Panc1 (cell line): ENCODE data around the gene LPIN1. TPM values are rescaled to one million over a fixed set of nuclear protein-coding genes. Genes with fewer than 3 reads are reported as not detected.

Experiments
- ATAC-seq: fragments of 200-7000 bp; cut with Tn5 transposase; 2 replicates; pipeline ENCODE4 v1.9.1; 2020; ENCODE audit warnings: mild to moderate bottlenecking, moderate library complexity
- BruUV-seq: library from RNA; stranded (reverse); fragments of 400-500 nt; replicated peaks from 2 replicates; lab custom pipeline; 2021; lab: Mats Ljungman, UMichigan
- CTCF ChIA-PET: fragments of 300-600 bp; sonication (Branson Sonifier 250); formaldehyde crosslinking; loops from one replicate; lab custom pipeline; 2022; ENCODE audit warnings: antibody characterized with exemption; lab: Charles Lee
- POLR2A ChIA-PET: fragments of 300-600 bp; sonication (Branson Sonifier 250); formaldehyde crosslinking; loops from one replicate; lab custom pipeline; 2022; ENCODE audit warnings: antibody characterized with exemption; lab: Charles Lee
- DNase-seq: peaks from one replicate; pipeline ENCODE4 v3.0.0-alpha.2; 2010; ENCODE audit warnings: low read depth, low spot score
- H3K27ac ChIP-seq: 2 replicates; pipeline ENCODE4 v1.5.1; 2011; ENCODE audit warnings: mild to moderate bottlenecking, low read length, inconsistent platforms
- H3K27me3 ChIP-seq: fragments of 200-500 bp; sonication (Bioruptor generic); 2 replicates; pipeline ENCODE4 v1.6.0; 2014; ENCODE audit warnings: low read length, inconsistent platforms; ENCODE audit not compliant: control insufficient read depth, insufficient read depth
- H3K36me3 ChIP-seq: fragments of 200-500 bp; sonication (Bioruptor generic); 2 replicates; pipeline ENCODE4 v1.5.1; 2014; ENCODE audit warnings: inconsistent platforms, mild to moderate bottlenecking, low read length, moderate library complexity; ENCODE audit not compliant: control insufficient read depth, insufficient read depth
- H3K4me1 ChIP-seq: 2 replicates; pipeline ENCODE4 v1.5.1; 2011; ENCODE audit warnings: inconsistent platforms, mild to moderate bottlenecking, low read length, moderate library complexity; ENCODE audit not compliant: control insufficient read depth, insufficient read depth
- H3K4me3 ChIP-seq, 2 experiments: 2 replicates each; pipeline ENCODE4 v1.5.1; 2011 to 2012; ENCODE audit warnings: low read depth in 2 of 2, low read length in 2 of 2, mild to moderate bottlenecking in 2 of 2, inconsistent platforms in 1 of 2, moderate library complexity in 1 of 2
- H3K9me3 ChIP-seq: fragments of 200-500 bp; sonication (Bioruptor generic); 2 replicates; pipeline ENCODE4 v1.5.1; 2014; ENCODE audit warnings: low read depth, mild to moderate bottlenecking, inconsistent platforms, low read length, moderate library complexity; ENCODE audit not compliant: control insufficient read depth, insufficient read depth
- POLR2AphosphoS5 ChIP-seq: IDR thresholded peaks from 2 replicates; pipeline ENCODE4 v1.6.1; 2012; ENCODE audit warnings: mild to moderate bottlenecking, low read depth, low read length, moderate library complexity
- SIN3A ChIP-seq: IDR thresholded peaks from 2 replicates; pipeline ENCODE4 v1.6.1; 2012; ENCODE audit warnings: low read depth, mild to moderate bottlenecking, low read length, moderate library complexity, borderline replicate concordance; ENCODE audit not compliant: insufficient read depth
- TCF7L2 ChIP-seq: IDR thresholded peaks from 2 replicates; pipeline ENCODE4 v1.6.1; 2011; ENCODE audit warnings: mild to moderate bottlenecking, low read depth, low read length, inconsistent platforms
- in situ Hi-C: cut with HindIII; loops from 2 replicates; pipeline ENCODE4 v1.10.0; 2016; ENCODE audit warnings: low sequenced_read_pairs, low pct_unique_long_range_greater_than_20kb
- intact Hi-C: fragments of 100-400 bp; cut with micrococcal nuclease; formaldehyde crosslinking; loops from one replicate; pipeline ENCODE4 v1.10.0; 2022; ENCODE audit not compliant: unreplicated experiment
- total RNA-seq: library from RNA; stranded (reverse); gene quantifications from one replicate; pipeline ENCODE4 v1.2.1, GENCODE V29; 2021; ENCODE audit not compliant: unreplicated experiment
- TF ChIP-seq, protein P1 (sequence below): fragments of 450-650 bp; IDR thresholded peaks from 2 replicates; pipeline ENCODE4 v1.5.1; 2017; ENCODE audit warnings: mild to moderate bottlenecking
- TF ChIP-seq, protein P2 (sequence below), 2 experiments: IDR thresholded peaks; 2 replicates each; pipeline ENCODE4 v1.6.1; 2011 to 2012; ENCODE audit warnings: low read depth in 2 of 2, control low read depth in 1 of 2, low read length in 1 of 2, mild to moderate bottlenecking in 1 of 2, moderate library complexity in 1 of 2; ENCODE audit not compliant: insufficient read depth in 1 of 2

The LPIN1 gene
- total RNA-seq, 1 experiment from 2014 or later = 51.8 TPM

DNA sequence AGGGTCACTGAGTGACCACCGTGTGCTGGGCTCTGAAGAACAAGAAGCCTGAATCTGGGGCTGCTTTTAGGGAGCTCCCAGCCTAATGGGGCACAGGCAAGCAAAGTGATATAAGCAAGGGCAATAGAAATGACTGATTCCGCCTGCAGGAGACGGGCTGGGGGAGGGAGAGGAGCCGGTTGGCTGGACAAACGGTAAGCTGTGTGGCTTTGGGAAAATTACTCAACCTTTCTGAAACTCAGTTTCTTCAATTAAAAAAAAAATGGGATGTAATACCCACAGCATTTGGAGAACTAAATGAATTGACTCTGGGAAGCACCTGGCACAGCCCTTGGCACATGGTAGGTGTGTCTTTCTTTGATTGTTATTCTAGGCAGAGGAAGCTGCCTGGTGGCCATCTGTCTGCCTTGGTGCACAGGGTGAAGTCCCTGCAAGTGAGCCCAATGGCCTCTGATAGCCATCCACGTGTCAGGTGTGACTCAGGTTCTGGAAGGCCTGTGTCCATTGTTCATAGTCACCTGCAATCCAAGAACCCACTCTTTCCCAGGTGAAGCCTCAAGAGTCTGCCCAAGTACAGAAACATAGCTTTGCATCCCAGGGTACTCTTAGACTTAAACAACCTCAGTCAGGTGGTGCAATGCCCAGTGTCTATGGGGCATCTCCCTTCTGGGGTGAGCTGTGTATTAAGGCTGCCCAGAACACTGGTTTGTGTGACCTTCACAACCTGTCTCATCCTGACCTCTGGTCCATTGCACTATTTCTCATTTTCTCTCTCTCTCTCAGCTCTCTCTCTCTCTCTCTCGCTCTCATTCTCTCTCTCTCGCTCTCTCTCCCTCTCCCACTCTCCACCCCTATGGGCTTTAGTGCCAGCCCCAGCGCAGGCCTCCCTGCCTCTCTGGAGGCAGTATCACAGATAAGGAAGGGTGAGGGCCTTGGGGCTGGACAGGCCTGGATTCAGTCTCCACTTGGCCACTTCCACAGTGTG is 46.5 kb upstream of the LPIN1 start:
- no peak for TF ChIP-seq TCF7L2
- TF ChIP-seq SIN3A = no peak
- TF ChIP-seq, protein P1, sequence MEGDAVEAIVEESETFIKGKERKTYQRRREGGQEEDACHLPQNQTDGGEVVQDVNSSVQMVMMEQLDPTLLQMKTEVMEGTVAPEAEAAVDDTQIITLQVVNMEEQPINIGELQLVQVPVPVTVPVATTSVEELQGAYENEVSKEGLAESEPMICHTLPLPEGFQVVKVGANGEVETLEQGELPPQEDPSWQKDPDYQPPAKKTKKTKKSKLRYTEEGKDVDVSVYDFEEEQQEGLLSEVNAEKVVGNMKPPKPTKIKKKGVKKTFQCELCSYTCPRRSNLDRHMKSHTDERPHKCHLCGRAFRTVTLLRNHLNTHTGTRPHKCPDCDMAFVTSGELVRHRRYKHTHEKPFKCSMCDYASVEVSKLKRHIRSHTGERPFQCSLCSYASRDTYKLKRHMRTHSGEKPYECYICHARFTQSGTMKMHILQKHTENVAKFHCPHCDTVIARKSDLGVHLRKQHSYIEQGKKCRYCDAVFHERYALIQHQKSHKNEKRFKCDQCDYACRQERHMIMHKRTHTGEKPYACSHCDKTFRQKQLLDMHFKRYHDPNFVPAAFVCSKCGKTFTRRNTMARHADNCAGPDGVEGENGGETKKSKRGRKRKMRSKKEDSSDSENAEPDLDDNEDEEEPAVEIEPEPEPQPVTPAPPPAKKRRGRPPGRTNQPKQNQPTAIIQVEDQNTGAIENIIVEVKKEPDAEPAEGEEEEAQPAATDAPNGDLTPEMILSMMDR = no peak
- TF ChIP-seq POLR2AphosphoS5 = no peak
- TF ChIP-seq, protein P2, sequence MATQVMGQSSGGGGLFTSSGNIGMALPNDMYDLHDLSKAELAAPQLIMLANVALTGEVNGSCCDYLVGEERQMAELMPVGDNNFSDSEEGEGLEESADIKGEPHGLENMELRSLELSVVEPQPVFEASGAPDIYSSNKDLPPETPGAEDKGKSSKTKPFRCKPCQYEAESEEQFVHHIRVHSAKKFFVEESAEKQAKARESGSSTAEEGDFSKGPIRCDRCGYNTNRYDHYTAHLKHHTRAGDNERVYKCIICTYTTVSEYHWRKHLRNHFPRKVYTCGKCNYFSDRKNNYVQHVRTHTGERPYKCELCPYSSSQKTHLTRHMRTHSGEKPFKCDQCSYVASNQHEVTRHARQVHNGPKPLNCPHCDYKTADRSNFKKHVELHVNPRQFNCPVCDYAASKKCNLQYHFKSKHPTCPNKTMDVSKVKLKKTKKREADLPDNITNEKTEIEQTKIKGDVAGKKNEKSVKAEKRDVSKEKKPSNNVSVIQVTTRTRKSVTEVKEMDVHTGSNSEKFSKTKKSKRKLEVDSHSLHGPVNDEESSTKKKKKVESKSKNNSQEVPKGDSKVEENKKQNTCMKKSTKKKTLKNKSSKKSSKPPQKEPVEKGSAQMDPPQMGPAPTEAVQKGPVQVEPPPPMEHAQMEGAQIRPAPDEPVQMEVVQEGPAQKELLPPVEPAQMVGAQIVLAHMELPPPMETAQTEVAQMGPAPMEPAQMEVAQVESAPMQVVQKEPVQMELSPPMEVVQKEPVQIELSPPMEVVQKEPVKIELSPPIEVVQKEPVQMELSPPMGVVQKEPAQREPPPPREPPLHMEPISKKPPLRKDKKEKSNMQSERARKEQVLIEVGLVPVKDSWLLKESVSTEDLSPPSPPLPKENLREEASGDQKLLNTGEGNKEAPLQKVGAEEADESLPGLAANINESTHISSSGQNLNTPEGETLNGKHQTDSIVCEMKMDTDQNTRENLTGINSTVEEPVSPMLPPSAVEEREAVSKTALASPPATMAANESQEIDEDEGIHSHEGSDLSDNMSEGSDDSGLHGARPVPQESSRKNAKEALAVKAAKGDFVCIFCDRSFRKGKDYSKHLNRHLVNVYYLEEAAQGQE (IDR thresholded peaks at IDR 0.05; ENCODE audit: insufficient read depth in 1 of 2, low read depth in 2 of 2, low read length in 1 of 2) = no peak
- no TSS peak for BruUV-seq
- H3K4me1 ChIP-seq = peaks cover 25% of the 10 kb centered on the region
- H3K27ac ChIP-seq = no peak overlapping the region
- ChIA-PET POLR2A (no interaction called here), CTCF (interaction anchor here (0.8 kb wide), 1 partner anchor 44 kb away, joined by 4 read pairs; no protein-coding TSS in a partner anchor)
- no peak for ATAC-seq
- DNase-seq = no peak
- no peak overlapping the region for H3K4me3 ChIP-seq
- H3K27me3 ChIP-seq = no peaks in the 10 kb centered on the region
- intact Hi-C loops (no loop called here), in situ Hi-C loops (no loop called here)
- no peaks in the 10 kb centered on the region for H3K9me3 ChIP-seq
- no peaks in the 10 kb centered on the region for H3K36me3 ChIP-seq

DNA sequence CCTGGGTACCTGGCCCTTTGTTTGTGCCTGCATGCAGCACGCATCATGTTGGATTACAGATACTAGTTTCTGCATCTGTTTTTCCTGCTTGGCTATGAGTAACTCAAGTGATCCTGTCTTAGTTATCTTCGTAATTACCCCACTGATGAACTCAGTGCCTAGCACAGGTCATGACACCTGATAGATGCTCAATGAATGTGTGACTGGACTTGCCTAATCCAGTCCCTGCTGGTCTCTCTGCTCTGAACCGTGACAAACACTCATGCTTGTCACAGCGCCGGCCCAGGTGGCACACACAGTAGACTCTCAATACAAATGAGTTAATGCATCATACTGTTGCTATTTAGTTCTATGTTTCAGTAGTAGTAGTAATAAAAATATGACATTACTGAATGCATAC is 45.2 kb upstream of the LPIN1 start:
- ATAC-seq = no peak
- ChIA-PET CTCF (no interaction called here), POLR2A (no interaction called here)
- no TSS peak for BruUV-seq
- no peak overlapping the region for H3K27ac ChIP-seq
- H3K4me3 ChIP-seq = no peak overlapping the region
- no peak for DNase-seq
- no peaks in the 10 kb centered on the region for H3K27me3 ChIP-seq
- TF ChIP-seq, protein P2 (IDR thresholded peaks at IDR 0.05; ENCODE audit: insufficient read depth in 1 of 2, low read depth in 2 of 2, low read length in 1 of 2) = no peak
- no peak for TF ChIP-seq TCF7L2
- TF ChIP-seq POLR2AphosphoS5 = no peak
- TF ChIP-seq SIN3A = no peak
- in situ Hi-C loops = no loop called here
- no peaks in the 10 kb centered on the region for H3K36me3 ChIP-seq
- H3K9me3 ChIP-seq = no peaks in the 10 kb centered on the region
- intact Hi-C loops = no loop called here
- H3K4me1 ChIP-seq = peaks cover 25% of the 10 kb centered on the region
